ENCODE measurements around the gene IPO8.

DNA sequence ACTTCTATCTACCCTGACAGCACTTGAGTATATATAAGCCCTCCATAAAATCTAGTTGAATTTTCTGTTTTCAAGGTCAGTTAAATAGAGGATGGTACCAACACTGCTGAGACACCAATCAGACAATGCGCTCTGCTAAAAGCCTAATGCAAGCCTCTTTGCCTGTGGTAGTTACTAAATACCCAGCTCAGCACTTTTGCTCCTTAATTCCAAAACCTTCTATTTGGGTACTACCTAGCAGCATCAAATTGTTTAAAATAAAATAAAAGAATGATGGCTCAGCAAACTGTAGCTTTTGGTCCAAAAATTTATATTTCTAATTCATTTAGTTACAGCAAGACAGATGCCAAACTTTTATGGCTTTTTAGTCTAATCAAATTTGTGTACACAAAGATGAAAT, 107.9 kb downstream of the IPO8 start:
- TF ChIP-seq, protein P1, sequence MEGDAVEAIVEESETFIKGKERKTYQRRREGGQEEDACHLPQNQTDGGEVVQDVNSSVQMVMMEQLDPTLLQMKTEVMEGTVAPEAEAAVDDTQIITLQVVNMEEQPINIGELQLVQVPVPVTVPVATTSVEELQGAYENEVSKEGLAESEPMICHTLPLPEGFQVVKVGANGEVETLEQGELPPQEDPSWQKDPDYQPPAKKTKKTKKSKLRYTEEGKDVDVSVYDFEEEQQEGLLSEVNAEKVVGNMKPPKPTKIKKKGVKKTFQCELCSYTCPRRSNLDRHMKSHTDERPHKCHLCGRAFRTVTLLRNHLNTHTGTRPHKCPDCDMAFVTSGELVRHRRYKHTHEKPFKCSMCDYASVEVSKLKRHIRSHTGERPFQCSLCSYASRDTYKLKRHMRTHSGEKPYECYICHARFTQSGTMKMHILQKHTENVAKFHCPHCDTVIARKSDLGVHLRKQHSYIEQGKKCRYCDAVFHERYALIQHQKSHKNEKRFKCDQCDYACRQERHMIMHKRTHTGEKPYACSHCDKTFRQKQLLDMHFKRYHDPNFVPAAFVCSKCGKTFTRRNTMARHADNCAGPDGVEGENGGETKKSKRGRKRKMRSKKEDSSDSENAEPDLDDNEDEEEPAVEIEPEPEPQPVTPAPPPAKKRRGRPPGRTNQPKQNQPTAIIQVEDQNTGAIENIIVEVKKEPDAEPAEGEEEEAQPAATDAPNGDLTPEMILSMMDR (IDR thresholded peaks at IDR 0.05 in 4 of 5, conservative IDR thresholded peaks at IDR 0.05 in 1 of 5): no peak
- TF ChIP-seq POLR2A (IDR thresholded peaks at IDR 0.05): no peak

All from gastrocnemius medialis (tissue), 4 donors.